H9 (cell line): ENCODE results near the gene ZMAT5. TPM values are rescaled to one million over a fixed set of nuclear protein-coding genes. Genes with fewer than 3 reads are reported as not detected.

ENCODE experiments used
- DNase-seq: peaks from one replicate; pipeline ENCODE4 v3.0.0-alpha.2; 2017
- H2AFZ ChIP-seq: one replicate; pipeline ENCODE4 v1.6.1; 2013; ENCODE audit warnings: mild to moderate bottlenecking, low read length, control low read depth, moderate library complexity
- H2AK5ac ChIP-seq: 2 replicates; pipeline ENCODE4 v1.6.1; 2013; ENCODE audit warnings: low read length, control low read depth, mixed read lengths; ENCODE audit not compliant: insufficient read length
- H2BK120ac ChIP-seq: one replicate; pipeline ENCODE4 v1.6.1; 2013; ENCODE audit warnings: low read depth, mild to moderate bottlenecking, low read length, control low read depth, inconsistent platforms; ENCODE audit not compliant: poor library complexity, severe bottlenecking
- H2BK12ac ChIP-seq: 2 replicates; pipeline ENCODE4 v1.6.1; 2013; ENCODE audit warnings: low read length, control low read depth, mixed read lengths, low read depth; ENCODE audit not compliant: insufficient read length
- H2BK15ac ChIP-seq: 2 replicates; pipeline ENCODE4 v1.6.1; 2013; ENCODE audit warnings: low read depth, low read length, control low read depth
- H2BK20ac ChIP-seq: one replicate; pipeline ENCODE4 v1.6.1; 2013; ENCODE audit warnings: low read depth, mild to moderate bottlenecking, low read length, control low read depth, inconsistent platforms; ENCODE audit not compliant: poor library complexity, severe bottlenecking
- H2BK5ac ChIP-seq: 2 replicates; pipeline ENCODE4 v1.6.1; 2013; ENCODE audit warnings: low read length, control low read depth, mixed read lengths; ENCODE audit not compliant: insufficient read length
- H3K14ac ChIP-seq: 2 replicates; pipeline ENCODE4 v1.6.1; 2013; ENCODE audit warnings: low read length, control low read depth; ENCODE audit not compliant: insufficient read depth
- H3K18ac ChIP-seq: 2 replicates; pipeline ENCODE4 v1.6.1; 2013; ENCODE audit warnings: low read depth, mild to moderate bottlenecking, mixed read lengths, low read length, control low read depth; ENCODE audit not compliant: insufficient read length
- H3K23ac ChIP-seq: 2 replicates; pipeline ENCODE4 v1.6.1; 2013; ENCODE audit warnings: low read length, control low read depth, mixed read lengths, low read depth; ENCODE audit not compliant: insufficient read length
- H3K23me2 ChIP-seq: 2 replicates; pipeline ENCODE4 v1.6.1; 2013; ENCODE audit warnings: low read depth, mild to moderate bottlenecking, mixed read lengths, low read length, control low read depth; ENCODE audit not compliant: insufficient read length, poor library complexity, severe bottlenecking
- H3K27ac ChIP-seq: 2 replicates; pipeline ENCODE4 v1.5.1; 2013; ENCODE audit warnings: low read length, control low read depth, mixed read lengths, low read depth; ENCODE audit not compliant: insufficient read length
- H3K27me3 ChIP-seq: 2 replicates; pipeline ENCODE4 v1.6.1; 2013; ENCODE audit warnings: low read length, control low read depth, inconsistent platforms; ENCODE audit not compliant: insufficient read depth
- H3K4ac ChIP-seq: 2 replicates; pipeline ENCODE4 v1.6.1; 2013; ENCODE audit warnings: low read depth, mild to moderate bottlenecking, control low read depth, inconsistent platforms, low read length, moderate library complexity
- H3K4me1 ChIP-seq: 2 replicates; pipeline ENCODE4 v1.6.1; 2013; ENCODE audit warnings: low read length, control low read depth, inconsistent platforms; ENCODE audit not compliant: insufficient read depth
- H3K4me2 ChIP-seq: 2 replicates; pipeline ENCODE4 v1.6.1; 2013; ENCODE audit warnings: low read length, control low read depth, mixed read lengths; ENCODE audit not compliant: insufficient read length, insufficient read depth
- H3K56ac ChIP-seq: 2 replicates; pipeline ENCODE4 v1.6.1; 2013; ENCODE audit warnings: low read depth, mild to moderate bottlenecking, mixed read lengths, low read length, control low read depth; ENCODE audit not compliant: insufficient read length
- H3K79me1 ChIP-seq: 2 replicates; pipeline ENCODE4 v1.6.1; 2013; ENCODE audit warnings: low read depth, mild to moderate bottlenecking, moderate library complexity, low read length, control low read depth, inconsistent platforms; ENCODE audit not compliant: insufficient read depth, poor library complexity, severe bottlenecking
- H3K79me2 ChIP-seq: 2 replicates; pipeline ENCODE4 v1.6.1; 2013; ENCODE audit warnings: low read length, control low read depth, inconsistent platforms; ENCODE audit not compliant: insufficient read depth
- H3K9ac ChIP-seq: 2 replicates; pipeline ENCODE4 v1.6.1; 2013; ENCODE audit warnings: low read length, control low read depth, mixed read lengths; ENCODE audit not compliant: insufficient read length; ENCODE audit errors: extremely low read depth
- H3K9me3 ChIP-seq: one replicate; pipeline ENCODE4 v1.6.1; 2013; ENCODE audit warnings: low read depth, low read length, inconsistent platforms; ENCODE audit not compliant: control insufficient read depth
- H3T11ph ChIP-seq: one replicate; pipeline ENCODE4 v1.6.1; 2013; ENCODE audit warnings: mild to moderate bottlenecking, low read length, control low read depth, inconsistent platforms
- H4K20me1 ChIP-seq: one replicate; pipeline ENCODE4 v1.6.1; 2013; ENCODE audit not compliant: control insufficient read depth, insufficient read length, insufficient read depth
- H4K5ac ChIP-seq: 2 replicates; pipeline ENCODE4 v1.6.1; 2013; ENCODE audit warnings: low read depth, mild to moderate bottlenecking, mixed read lengths, low read length, control low read depth; ENCODE audit not compliant: insufficient read length
- H4K8ac ChIP-seq: replicated peaks from 2 replicates; pipeline ENCODE4 v1.6.1; 2013; ENCODE audit warnings: low read length, control low read depth, mixed read lengths, low read depth; ENCODE audit not compliant: insufficient read length
- H4K91ac ChIP-seq: 2 replicates; pipeline ENCODE4 v1.6.1; 2013; ENCODE audit warnings: low read depth, mild to moderate bottlenecking, moderate library complexity, mixed read lengths, low read length, control low read depth; ENCODE audit not compliant: insufficient read length
- H3K27ac Mint-ChIP-seq, 3 experiments: 2 replicates in 2 of 3; 3 replicates in 1 of 3; pipeline ENCODE4 v1.8.0; 2020 to 2021; ENCODE audit warnings: mixed read lengths in 3 of 3, mild to moderate bottlenecking in 1 of 3, moderate library complexity in 1 of 3
- H3K27me3 Mint-ChIP-seq: 2 replicates; pipeline ENCODE4 v1.8.0; 2021; ENCODE audit warnings: low read depth, mild to moderate bottlenecking, moderate library complexity, mixed read lengths
- H3K36me3 Mint-ChIP-seq, 3 experiments: 2 replicates in 2 of 3; 3 replicates in 1 of 3; pipeline ENCODE4 v1.8.0; 2020 to 2021; ENCODE audit warnings: low read depth in 3 of 3, mixed read lengths in 3 of 3; ENCODE audit not compliant: insufficient read depth in 1 of 3
- H3K4me1 Mint-ChIP-seq, 2 experiments: 2 replicates each; pipeline ENCODE4 v1.8.0; 2020; ENCODE audit warnings: mixed read lengths in 2 of 2
- H3K4me3 Mint-ChIP-seq, 2 experiments: 2 replicates in 1 of 2; 3 replicates in 1 of 2; pipeline ENCODE4 v1.8.0; 2020 to 2021; ENCODE audit warnings: mild to moderate bottlenecking in 2 of 2, mixed read lengths in 2 of 2, moderate library complexity in 1 of 2
- H3K9me3 Mint-ChIP-seq, 2 experiments: 2 replicates in 1 of 2; 3 replicates in 1 of 2; pipeline ENCODE4 v1.8.0; 2020; ENCODE audit warnings: mild to moderate bottlenecking in 2 of 2, mixed read lengths in 2 of 2, moderate library complexity in 1 of 2
- WGBS: extraction: QIAGEN DNeasy Blood & Tissue Kit; methylation state at CpG from one replicate; pipeline ENCODE4 v1.1.7; 2013; ENCODE audit warnings: missing lambda C conversion rate, low lambda C conversion rate, mixed read lengths; ENCODE audit not compliant: insufficient read length; ENCODE audit errors: extremely low coverage; 5-methylcytosine and 5-hydroxymethylcytosine counted together
- total RNA-seq: library from RNA; stranded (reverse); gene quantifications from 2 replicates; pipeline ENCODE4 v1.2.1, GENCODE V29; 2021
- TF ChIP-seq, protein P1 (sequence below): fragments of 200-600 bp; sonication (generic); conservative IDR thresholded peaks from 3 replicates; pipeline ENCODE4 v1.8.0; 2021; ENCODE audit warnings: antibody characterized with exemption, mild to moderate bottlenecking

The ZMAT5 gene
- total RNA-seq, 1 experiment from 2014 or later, result 13.9 TPM

DNA sequence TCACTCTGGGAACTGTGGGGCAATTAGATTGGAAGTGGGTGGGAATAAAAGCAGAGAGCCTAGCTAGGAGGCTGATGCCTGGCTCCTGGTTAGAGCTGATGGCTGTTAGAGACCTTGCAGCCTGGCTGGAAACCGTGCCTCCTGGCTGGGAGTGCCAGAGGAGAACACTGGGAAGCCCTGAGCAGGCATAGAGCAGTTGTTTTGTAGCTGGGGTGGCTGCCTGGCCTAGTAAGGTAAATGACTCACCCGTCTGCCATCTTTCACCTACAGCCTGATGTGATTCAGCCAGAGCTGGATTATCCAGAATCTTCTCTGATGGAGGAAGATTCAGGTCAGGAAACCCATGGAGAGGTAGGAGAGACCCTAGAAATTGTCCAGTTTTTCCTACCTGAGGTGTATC lies 6.4 kb upstream of the ZMAT5 start:
- Histone ChIP-seq H3K4me1 (no peaks in the 10 kb centered on the region; the same call in 1 of the 2 replicates), H3K27ac (no peak overlapping the region), H3K4ac (no peak overlapping the region), H4K8ac (no peak overlapping the region), H3K14ac (no peak overlapping the region), H4K20me1 (no peaks in the 10 kb centered on the region), H3K79me2 (peaks cover 1% of the 10 kb centered on the region; the same call in 1 of the 2 replicates), H3K23ac (no peak overlapping the region), H2BK120ac (no peak overlapping the region), H3K23me2 (no peaks in the 10 kb centered on the region), H3K56ac (no peak overlapping the region), H2AFZ (no peak overlapping the region), H3T11ph (no peak overlapping the region), H3K9ac (no peak overlapping the region), H2BK20ac (no peak overlapping the region), H4K91ac (no peak overlapping the region), H2BK5ac (no peak overlapping the region), H3K9me3 (no peaks in the 10 kb centered on the region), H3K79me1 (no peaks in the 10 kb centered on the region), H2BK15ac (no peak overlapping the region), H4K5ac (no peak overlapping the region), H2BK12ac (no peak overlapping the region), H2AK5ac (no peak overlapping the region), H3K27me3 (no peaks in the 10 kb centered on the region), H3K4me2 (no peak overlapping the region), H3K18ac (no peak overlapping the region)
- peaks cover 12 to 25% (median 22%) of the 10 kb centered on the region in 3 experiments; a peak in 6 of 7 replicates for H3K36me3 Mint-ChIP-seq
- no peak for DNase-seq
- TF ChIP-seq, protein P1, sequence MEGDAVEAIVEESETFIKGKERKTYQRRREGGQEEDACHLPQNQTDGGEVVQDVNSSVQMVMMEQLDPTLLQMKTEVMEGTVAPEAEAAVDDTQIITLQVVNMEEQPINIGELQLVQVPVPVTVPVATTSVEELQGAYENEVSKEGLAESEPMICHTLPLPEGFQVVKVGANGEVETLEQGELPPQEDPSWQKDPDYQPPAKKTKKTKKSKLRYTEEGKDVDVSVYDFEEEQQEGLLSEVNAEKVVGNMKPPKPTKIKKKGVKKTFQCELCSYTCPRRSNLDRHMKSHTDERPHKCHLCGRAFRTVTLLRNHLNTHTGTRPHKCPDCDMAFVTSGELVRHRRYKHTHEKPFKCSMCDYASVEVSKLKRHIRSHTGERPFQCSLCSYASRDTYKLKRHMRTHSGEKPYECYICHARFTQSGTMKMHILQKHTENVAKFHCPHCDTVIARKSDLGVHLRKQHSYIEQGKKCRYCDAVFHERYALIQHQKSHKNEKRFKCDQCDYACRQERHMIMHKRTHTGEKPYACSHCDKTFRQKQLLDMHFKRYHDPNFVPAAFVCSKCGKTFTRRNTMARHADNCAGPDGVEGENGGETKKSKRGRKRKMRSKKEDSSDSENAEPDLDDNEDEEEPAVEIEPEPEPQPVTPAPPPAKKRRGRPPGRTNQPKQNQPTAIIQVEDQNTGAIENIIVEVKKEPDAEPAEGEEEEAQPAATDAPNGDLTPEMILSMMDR, result no peak
- H3K9me3 Mint-ChIP-seq, result no peaks in the 10 kb centered on the region
- WGBS, result no CpG with 5 or more reads among the region's 2 CpGs
- no peak overlapping the region for H3K4me3 Mint-ChIP-seq
- H3K27me3 Mint-ChIP-seq, result peaks cover 10% of the 10 kb centered on the region
- peaks cover 3 to 5% of the 10 kb centered on the region in 2 experiments for H3K4me1 Mint-ChIP-seq
- H3K27ac Mint-ChIP-seq, result peak overlapping the region in 1 of 3 experiments; percentile 58; a peak in 2 of 7 replicates
